Measurements from ENCODE around the gene MAPK12.

The MAPK12 gene

DNA sequence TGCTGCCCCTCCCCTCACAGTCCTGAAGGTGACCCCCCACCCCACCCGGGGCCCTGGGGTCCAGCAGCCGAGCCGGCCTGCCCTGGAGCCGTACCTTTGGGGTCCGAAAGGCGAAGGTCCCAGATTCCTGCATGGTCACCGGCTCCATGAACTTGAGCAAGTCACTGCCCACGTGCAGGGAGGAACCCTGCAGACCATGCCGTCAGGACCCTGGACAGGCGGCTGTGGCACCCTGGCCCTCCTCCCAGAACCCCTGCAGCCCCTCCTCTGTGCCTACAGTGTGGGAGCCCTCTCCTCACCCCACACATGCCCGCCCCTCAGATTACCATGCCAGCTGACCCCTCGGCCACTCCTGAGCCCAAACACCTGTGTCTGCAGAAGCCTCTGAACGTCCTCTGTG lies 23.0 kb upstream of the MAPK12 start:
- TF ChIP-seq, protein P1, sequence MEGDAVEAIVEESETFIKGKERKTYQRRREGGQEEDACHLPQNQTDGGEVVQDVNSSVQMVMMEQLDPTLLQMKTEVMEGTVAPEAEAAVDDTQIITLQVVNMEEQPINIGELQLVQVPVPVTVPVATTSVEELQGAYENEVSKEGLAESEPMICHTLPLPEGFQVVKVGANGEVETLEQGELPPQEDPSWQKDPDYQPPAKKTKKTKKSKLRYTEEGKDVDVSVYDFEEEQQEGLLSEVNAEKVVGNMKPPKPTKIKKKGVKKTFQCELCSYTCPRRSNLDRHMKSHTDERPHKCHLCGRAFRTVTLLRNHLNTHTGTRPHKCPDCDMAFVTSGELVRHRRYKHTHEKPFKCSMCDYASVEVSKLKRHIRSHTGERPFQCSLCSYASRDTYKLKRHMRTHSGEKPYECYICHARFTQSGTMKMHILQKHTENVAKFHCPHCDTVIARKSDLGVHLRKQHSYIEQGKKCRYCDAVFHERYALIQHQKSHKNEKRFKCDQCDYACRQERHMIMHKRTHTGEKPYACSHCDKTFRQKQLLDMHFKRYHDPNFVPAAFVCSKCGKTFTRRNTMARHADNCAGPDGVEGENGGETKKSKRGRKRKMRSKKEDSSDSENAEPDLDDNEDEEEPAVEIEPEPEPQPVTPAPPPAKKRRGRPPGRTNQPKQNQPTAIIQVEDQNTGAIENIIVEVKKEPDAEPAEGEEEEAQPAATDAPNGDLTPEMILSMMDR (IDR thresholded peaks at IDR 0.05) = no peak
- TF ChIP-seq ZFX (IDR thresholded peaks at IDR 0.05; ENCODE audit: borderline replicate concordance) = no peak
- H3K27ac ChIP-seq = no peak overlapping the region

DNA sequence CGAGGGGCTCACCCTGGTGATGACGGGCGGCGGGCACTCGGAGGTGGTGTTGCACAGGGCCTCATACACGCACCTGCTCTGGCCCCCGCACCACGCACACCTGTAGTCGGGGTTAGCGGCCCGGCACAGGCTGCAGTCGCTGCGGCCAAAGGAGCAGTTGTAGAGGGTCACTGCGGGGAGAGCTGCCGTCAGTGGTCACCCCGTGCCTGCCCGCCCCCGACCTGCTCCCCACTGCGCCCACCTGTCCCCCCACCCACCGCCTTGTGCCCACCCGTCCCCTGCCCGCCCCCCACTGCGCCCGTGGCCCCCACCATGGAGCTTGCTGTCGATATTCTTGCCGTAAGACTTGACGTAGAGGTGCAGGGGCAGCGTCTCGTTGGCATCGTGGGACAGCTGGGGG lies 22.3 kb upstream of the MAPK12 start:
- TF ChIP-seq, protein P1 (IDR thresholded peaks at IDR 0.05) = no peak
- TF ChIP-seq ZFX (IDR thresholded peaks at IDR 0.05; ENCODE audit: borderline replicate concordance) = no peak
- H3K27ac ChIP-seq = no peak overlapping the region

DNA sequence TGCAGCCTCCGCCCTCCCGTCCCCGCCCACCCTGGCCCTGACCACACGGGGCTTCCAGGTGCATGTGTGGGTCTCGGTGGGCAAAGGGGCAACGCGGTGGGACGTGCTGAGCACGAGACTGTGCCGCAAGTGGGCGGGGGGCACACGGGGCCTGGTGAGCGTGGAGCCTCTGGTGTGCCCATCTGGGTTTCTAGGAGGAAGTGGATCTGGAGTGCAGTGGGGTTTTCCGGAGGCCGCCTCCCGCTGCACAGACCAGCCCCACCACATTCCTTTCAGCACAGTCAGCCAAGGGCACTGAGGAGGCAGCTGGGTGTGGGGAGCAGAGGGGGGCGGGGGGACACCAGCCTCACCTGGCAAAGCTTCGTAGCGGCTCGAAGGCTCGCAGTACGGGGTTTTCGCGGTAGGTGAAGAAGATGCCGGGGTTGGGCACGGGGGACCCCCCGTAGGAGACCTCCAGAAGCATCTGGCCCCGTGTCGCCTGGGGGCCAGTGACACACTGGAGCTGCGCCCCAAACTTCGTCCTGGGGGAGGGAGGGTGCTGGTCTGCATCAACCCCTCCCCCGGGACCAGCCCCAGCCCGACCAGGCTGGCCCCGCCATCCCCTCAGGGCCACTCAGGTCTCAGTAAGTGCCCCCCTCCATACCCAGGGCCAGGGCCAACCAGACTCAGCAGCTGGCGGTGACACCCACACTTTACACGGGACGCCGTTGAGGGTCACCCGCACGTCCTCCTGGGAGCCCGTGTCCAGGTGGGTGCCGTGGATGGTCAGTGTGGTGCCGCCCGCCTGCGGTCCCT lies 21.1 kb upstream of the MAPK12 start:
- no peak for TF ChIP-seq ZFX (IDR thresholded peaks at IDR 0.05; ENCODE audit: borderline replicate concordance)
- TF ChIP-seq, protein P1 (IDR thresholded peaks at IDR 0.05) = no peak

DNA sequence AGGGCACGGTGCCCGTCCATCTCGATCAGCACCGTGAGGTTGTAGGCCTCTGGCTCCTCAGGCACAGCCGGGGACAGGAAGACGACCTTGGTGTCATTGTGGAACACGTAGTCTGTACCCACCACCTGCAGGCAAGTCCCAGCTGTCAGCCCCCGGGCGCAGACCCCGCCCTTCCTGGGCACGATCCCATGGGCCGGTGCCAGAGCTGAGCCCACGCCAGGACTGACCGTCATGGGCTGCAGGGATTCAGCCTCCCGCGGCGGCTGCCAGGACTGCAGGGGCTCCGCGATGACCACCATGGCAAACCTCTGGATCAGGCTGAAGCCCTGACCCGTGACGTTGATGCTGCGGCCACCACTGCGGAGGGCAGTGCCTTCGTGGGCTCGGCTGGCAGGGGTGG lies 20.5 kb upstream of the MAPK12 start:
- TF ChIP-seq, protein P1 (IDR thresholded peaks at IDR 0.05) = no peak
- TF ChIP-seq ZFX (IDR thresholded peaks at IDR 0.05; ENCODE audit: borderline replicate concordance) = no peak
- no peak overlapping the region for H3K27ac ChIP-seq

More for the DNA sequence above, 21.1 kb upstream of the MAPK12 start:
- no peak overlapping the region for H3K27ac ChIP-seq

DNA sequence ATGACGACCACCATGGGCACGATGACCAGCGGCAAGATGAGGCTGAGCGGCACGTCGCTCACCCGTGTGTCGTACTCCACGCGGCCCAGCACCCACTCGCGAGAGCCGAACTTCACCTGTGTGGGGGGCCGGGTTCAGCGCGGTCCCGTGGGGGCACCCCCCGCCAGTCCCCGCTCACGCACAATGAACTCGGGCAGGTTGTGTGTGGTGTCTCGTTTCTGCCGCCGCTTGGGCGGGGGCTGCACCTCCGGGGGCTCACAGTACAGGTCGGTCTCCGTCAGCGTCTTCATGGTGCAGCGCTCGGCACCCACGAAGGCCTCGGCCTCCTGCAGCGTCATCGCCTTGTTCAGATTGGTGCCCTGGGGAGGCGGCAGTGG lies 19.9 kb upstream of the MAPK12 start:
- TF ChIP-seq, protein P1 (IDR thresholded peaks at IDR 0.05) = no peak
- TF ChIP-seq ZFX (IDR thresholded peaks at IDR 0.05; ENCODE audit: borderline replicate concordance) = no peak
- no peak overlapping the region for H3K27ac ChIP-seq

DNA sequence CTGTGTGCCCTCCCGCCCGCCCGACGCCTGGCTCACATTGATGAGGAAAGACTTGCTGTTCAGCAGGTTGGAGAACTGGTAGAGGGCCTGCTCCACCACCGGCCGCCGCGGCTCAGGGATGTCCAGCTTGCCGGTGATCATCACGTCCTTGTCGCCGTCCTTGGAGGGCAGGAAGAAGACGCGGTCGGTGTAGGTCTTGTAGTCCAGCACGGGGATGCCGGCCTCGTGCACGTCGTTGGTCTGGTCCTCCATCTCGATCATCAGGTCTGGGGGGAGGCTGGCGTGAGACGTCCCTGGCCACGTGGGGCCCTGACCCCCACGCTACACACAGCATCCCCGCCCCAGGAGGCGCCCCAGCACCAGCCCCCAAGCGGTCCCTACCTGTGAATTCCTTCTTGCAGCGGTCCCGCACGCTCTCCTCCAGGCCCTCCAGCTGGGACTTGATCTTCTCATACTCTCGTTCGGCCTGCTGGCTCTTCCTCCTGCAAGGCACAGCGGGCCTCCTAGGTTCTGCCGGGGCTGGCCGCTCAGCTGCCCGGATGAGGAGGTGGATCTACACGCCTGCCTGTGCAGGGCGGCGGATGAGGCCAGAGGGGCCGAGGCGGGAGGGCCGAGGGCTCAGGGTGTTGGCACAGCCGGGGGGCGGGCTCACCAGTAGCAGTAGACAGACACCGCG lies 19.4 kb upstream of the MAPK12 start:
- TF ChIP-seq, protein P1 (IDR thresholded peaks at IDR 0.05) = no peak
- no peak for TF ChIP-seq ZFX (IDR thresholded peaks at IDR 0.05; ENCODE audit: borderline replicate concordance)

More for the DNA sequence above, 19.4 kb upstream of the MAPK12 start:
- no peak overlapping the region for H3K27ac ChIP-seq

All from 22Rv1 (cell line).